GM19193 (cell line): Measurements from ENCODE around the gene BTNL9.

Experiments used
- POLR2A ChIP-seq: IDR thresholded peaks from 4 replicates; pipeline ENCODE4 v1.6.1; 2011; ENCODE audit not compliant: insufficient read depth, insufficient read length; ENCODE audit errors: extremely low read depth

The BTNL9 gene

DNA sequence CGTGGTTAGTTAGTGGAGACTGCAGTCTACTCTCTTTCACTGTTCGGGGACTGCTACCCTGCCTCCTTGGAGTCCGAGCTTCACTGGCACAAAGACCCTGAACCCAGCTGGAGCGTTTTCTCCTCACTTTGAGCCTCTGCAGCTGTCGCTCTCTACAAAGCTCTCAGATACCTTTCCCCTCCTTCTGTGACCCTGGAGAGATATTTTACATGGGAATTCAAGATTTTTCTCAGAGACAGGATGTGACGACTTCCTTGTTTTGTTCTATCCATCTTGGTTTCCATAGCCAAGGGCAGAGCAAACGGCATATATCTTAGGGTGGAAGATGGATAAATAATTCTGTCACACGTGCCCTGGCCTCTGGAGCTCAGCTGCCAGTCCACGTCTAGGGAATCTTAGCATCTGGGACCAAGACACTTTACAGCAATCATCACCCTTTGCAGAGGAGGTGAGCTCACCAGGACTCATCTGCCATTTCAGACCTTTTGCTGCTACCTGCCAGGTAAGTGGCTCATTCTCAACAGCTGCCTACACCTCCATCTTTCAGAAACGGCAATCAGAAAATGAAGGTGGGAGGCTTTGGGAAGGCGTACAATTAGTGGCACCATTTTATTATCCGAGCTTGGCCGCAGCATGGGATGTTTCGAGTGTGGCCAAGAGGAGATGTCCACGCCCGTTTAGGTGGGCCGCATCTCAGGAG, at the start of gene BTNL9:
Gene BTNL9, plus strand, starts transcription at position 336 of the 700 bp plus-strand sequence. CDS start 5,224 bp downstream, outside the sequence.
- TF ChIP-seq POLR2A, result no peak

DNA sequence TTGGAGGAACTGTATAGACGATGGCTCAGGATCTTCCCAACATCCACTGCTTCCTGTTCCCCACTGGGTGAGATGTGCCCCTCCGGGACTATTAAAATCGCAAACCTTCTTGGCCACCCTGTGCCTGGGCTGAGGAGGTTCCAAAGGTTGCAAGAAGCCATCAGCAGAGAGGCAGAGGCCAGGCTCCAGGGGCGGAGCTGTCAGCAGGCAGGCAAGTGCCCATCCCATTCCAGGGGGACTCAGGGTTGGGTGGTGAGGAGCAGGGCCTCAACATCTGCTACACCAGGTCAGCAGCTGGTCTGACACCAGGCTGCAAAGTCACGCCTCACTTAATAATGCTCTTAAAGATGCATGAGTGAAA, 49.2 kb upstream of the BTNL9 start:
- no peak for TF ChIP-seq POLR2A

DNA sequence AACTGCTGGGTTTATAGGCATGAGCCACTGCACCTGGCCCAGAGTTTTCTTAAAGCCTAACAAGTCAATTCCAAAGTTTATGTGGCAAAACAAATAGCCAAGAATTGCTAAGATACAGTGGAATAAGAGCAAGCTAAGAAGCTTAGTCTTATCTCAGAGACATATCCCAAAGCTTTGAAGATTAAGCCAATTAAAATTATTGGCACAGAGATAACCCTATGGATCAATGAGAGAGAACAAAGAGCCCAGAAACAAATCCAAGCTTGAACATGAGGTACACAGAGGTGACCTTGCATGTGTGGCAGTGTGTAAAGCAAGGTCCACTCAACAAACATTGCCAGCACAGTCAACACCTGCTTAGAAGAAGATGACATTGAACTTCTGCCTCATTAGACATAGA, 38.1 kb upstream of the BTNL9 start:
- TF ChIP-seq POLR2A, result no peak

DNA sequence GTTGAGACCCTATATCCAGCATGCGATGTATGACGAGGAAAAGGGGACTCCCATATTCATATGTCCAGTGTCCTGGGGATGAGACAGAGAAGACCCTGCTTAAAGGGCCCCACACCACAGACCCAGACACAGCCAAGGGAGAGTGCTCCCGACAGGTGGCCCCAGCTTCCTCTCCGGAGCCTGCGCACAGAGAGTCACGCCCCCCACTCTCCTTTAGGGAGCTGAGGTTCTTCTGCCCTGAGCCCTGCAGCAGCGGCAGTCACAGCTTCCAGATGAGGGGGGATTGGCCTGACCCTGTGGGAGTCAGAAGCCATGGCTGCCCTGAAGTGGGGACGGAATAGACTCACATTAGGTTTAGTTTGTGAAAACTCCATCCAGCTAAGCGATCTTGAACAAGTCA, 34.3 kb upstream of the BTNL9 start:
- no peak for TF ChIP-seq POLR2A

DNA sequence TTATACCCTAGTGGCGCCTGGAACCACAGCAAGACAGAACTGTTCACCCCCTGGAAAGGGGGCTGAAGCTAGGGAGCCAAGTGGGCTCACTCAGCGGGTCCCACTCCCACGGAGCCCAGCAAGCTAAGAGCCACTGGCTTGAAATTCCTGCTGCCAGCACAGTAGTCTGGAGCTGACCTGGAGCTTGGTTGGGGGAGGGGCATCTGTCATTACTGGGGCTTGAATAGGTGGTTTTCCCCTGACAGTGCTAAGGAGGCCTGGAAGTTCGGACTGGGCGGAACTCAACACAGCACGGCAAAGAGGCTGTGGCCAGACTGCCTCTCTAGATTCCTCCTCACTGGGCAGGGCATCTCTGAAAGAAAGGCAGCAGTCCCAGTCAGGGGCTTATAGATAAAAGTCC, 31.9 kb upstream of the BTNL9 start:
- TF ChIP-seq POLR2A, result no peak

DNA sequence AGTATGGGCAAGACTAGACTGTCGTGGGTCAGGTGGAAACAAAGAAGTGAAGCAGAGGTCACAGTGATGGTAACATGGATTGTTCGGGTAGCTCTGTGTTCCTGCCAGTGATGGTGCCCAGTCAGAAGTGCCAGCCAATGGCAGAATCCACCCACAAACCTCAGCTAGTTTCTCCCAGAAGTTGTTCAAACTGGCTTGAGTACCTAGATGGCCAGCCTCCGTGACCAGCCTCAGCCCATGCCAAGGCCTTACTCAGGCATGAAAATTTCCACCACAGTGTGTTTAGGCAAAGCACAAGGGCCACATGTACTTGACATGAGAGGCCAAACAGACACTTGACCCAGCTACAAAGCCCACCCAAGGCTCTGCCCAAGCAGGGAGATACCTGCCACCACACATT, 19.4 kb upstream of the BTNL9 start:
- no peak for TF ChIP-seq POLR2A

DNA sequence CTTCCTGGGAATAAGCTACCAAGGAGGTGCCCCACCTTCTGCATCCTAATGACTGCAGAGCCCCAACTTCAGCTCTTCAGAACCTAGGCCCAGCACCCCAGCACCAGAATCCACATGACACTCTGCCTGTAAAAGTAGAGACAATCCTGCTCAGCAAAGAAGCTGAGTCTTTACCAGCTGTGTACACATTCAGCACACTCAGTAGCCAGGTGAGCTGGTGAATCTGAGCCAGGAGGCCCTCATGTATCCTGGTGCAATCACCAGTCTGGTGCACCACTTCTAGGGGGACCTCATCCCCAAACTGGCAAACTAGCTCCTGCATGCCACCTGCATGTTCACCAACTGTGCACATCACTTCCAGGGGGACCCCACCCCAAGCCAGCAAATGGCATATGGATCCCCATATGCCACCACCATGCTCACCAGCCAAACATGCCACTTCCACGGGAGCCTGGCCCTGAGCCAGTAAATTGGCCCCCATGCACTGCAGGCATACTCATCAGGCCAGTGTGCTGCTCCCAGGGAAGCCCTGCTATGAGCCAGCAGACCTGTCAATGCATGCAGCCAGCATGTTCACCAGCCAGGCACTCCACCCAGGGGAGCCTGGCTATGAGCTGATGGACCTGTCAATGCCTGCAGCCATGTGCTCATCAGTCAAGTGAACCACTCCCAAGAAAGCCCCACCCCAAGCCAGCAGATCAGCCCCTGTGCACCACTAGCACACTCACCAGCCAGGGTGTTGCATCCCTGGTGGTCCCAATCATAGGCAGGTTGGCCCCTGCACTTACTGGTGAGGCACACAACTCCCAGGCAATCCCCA, 15.6 kb upstream of the BTNL9 start:
- no peak for TF ChIP-seq POLR2A

DNA sequence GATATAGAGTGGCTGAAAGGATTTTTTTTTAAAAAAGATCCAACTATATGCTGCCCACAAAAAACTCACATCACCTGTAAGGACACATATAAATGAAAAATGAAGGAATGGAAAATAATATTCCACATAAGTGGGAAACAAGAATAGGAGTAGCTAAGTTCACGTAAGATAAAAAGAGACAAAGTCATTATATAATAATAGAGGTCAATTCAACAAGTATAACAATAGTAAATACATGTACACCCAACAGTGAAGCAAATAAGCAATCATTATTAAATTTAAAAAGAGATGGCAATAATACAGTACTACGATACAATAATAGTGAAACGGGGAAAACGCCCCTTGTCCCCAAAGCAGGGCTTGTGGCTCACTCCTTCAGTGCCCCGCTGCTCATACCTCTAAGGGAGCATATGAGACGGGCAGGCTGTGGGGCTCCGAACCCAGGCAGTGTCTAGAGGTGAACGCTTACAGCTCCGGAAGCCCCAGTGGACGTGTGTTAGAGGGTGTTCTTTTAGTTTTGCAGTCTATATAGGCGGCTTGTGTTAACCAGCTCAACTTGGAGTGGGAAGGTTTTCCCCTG, 12.5 kb upstream of the BTNL9 start:
- TF ChIP-seq POLR2A, result no peak

DNA sequence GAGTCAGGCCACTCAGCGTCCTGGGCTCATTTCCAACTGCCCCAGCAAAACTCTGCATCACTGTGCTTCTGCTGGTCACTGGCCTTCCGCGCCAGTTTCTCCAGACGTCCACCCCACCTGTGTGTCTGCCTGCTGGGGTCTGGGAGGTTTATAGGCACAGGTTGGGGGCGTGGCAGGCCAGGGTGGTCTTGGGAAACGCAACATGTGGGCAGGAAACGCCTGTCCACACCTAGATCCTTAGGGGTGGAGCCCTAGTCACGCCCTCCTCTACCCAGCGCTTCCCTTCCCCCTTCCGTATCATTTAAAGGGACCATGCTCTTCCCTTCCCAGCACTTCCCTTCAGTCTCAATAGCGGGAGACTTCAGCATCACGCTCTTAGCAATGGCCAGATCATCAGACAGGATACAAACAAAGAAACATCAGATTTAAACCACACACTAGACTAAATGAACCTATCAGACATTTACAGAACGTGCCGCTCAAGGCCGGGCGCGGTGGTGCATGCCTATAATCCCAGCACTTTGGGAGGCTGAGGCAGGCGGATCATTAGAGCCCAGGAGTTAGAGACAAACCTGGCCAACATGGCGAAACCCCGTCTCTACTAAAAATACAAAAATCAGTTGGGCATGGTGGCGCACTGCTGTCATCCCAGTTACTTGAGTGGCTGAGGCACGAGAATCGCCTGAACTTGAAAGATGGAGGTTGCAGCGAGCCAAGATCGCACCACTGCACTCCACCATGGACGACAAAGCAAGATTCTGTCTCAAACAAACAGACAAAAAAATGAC, 11.8 kb upstream of the BTNL9 start:
- TF ChIP-seq POLR2A, result no peak

DNA sequence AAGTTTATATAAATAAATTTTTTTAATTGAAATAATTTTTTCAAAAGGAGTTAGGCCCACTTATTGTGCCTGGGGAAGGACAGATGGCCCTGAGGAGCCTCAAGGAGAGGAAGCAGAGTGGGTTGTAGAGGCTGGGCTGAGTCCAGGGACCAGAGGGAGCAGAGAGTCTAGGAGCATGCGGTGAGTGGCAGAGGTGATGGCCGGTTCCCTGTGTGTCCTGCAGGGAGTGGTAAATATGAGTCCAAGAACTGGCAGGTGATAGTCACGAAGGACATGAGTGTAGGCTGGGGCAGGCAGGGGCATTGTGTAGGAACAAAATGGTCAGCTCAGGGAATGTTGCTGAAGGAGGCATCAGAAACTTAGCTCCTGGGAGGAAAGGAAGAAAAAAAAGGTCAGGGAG, 8.3 kb upstream of the BTNL9 start:
- TF ChIP-seq POLR2A, result no peak

DNA sequence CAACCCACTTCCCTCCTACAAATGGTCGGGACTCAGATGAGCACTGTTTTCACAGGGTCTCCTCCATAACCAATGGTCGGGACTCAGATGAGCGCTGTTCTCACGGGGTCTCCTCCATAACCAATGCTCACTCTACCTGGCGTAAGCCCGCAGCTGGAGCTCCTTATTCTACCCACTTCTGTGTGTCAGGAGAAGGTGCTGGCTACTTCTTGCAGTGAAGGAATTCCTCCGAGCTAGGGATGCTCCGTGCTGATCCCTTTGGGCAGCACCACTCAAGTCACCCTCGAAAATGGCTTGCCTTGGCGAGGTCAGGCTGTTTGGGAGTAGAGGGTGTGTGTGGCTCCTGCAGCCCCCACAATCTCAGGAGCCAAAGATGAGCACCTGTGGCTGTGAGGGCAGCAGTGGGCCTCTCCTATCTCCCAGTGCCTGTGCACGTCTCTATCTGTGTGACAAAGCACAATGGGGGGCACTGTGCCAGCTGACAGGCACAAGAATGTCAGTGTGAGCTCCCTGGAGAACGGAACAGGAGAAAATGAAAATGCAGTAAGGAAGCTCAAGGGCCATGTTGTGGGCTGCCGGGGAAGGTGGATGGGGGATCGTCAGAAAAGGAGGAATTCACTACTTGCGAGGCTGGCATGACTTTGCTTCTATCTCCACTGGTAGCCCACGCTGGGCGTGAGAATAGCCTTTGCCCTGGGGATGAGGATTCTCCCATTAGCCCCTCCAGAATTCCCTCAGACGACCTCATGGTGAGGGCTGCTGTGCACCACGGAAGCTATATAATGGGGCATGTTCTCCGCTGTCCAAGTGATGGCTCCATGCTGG, 3.9 kb upstream of the BTNL9 start:
- TF ChIP-seq POLR2A, result no peak

DNA sequence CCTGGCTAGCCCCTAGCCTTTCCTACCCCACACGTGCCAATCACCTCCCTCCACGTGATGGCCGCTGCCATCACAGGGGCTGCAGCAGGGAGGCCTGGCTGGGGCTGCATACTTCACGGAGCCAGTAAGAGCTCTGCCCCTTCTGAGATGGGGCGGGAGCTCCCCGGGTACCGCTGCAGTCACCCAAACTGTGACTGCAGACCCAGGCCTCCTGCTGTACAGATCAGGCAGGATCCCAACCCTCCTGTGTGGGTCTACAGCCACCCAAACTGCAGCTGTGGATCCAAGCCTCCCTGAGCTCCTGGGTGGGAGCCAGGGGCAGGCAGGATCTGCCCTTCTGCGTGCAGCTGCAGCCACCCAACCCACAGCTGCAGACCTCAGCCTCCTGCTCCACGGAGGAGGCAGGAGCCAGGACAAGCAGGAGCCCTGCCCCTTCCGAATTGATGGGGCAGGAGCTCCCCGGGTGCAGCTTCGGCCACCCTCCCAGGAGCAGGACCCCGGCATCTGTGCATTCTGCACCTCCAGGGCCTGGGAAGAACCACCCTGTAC, 3.2 kb upstream of the BTNL9 start:
- TF ChIP-seq POLR2A, result no peak

DNA sequence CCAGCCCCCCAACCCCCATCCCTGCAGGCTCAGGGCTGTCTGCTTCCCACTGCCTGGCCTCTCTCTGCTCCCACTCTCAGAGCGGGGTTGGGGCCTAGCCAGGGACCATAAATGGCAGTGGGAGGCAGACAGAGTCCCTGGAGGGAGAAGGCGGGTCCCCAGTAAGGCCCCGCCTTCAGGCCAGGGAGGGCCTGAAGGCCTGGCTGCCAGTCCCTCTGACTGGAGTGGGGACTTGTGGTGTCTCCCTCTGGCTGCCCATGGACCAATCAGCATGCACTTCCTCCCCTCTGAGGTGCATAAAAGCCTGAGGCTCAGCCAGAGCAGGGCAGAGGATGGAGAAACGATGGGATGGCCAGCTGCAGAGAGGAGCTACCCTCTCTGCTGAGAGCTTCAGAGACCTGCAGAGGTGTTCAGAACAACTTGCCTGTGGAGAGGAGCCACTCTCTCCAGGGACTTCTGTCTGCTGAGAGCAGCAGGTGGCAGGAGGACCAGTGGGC, 2.7 kb upstream of the BTNL9 start:
- TF ChIP-seq POLR2A, result no peak

DNA sequence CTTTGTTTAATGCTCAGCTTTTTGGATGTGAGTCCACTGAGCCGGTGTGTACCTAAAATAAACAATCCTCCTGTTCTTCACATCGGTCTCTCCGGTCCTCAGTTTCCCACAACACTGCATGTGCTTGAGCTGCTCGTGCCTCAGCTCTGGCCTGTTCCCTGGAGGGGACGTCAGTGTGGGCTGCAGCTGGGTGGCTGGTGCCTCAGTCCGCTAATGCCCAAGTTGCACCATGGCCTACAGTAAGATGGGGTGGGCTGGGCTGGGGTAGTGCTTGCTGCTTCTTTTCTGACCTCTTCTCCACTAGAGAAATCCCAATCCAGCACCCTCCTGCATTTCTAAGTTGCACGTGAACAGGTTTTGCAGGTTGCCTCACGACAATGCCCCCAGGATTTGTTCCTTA, 595 bp upstream of the BTNL9 start:
- no peak for TF ChIP-seq POLR2A

DNA sequence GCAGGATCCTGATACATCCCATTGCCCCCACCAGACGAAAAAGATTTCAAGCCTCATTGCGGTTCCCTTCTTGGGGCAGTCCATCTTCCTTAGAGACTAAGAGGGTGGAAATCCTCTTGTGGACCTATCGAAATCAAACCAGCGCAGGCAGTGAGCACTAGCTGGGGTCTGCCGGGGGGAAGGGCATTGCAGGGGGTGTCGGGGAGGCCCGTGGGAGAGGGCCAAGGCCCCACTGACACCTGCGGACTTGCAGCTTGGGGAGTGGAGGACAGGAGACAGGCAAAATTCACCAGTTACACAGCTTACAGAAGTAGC, 522 bp downstream of the BTNL9 start:
- TF ChIP-seq POLR2A, result no peak

DNA sequence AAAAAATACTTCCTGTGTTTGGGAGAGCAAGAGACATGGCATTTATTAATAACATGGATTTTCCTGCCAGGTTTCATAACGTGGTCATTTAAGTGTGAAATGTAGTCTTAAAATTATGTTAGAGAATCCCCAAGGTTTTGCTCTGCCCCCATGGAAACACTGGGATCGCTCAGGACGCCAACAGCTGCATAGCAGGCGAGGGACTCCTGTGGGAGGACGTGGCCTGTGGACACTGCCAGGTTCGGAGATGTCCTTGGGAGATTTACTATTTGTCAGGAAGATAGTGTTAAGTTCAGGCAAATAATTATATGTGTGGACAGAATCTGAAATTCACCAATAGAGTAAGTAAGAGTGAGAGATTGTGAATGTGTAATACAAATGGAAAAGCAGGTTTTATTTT, 977 bp downstream of the BTNL9 start:
- TF ChIP-seq POLR2A, result no peak
